Subcutaneous preadipocyte (primary cell): ENCODE results near the gene TMEM62. TPM values are rescaled to one million over a fixed set of nuclear protein-coding genes. Genes with fewer than 3 reads are reported as not detected.

ENCODE experiments used
- small RNA-seq: library from RNA; depleted of rRNA; stranded (forward); fragments of <200 nt; gene quantifications from one replicate; pipeline ENCODE3, GENCODE V24; 2012
- total RNA-seq: library from RNA; depleted of rRNA; stranded (reverse); fragments of >200 nt; gene quantifications from 2 replicates; pipeline ENCODE4 v1.2.3, GENCODE V29; 2012

The TMEM62 gene
- 11.0 and 17.6 TPM in 2 replicates for total RNA-seq

GRCh38 chr15:43133430-43134156 lies at the start of gene TMEM62:
Gene TMEM62, plus strand, starts transcription at chr15:43133586. Its CDS starts 217 bp downstream, at chr15:43133803.

DNA sequence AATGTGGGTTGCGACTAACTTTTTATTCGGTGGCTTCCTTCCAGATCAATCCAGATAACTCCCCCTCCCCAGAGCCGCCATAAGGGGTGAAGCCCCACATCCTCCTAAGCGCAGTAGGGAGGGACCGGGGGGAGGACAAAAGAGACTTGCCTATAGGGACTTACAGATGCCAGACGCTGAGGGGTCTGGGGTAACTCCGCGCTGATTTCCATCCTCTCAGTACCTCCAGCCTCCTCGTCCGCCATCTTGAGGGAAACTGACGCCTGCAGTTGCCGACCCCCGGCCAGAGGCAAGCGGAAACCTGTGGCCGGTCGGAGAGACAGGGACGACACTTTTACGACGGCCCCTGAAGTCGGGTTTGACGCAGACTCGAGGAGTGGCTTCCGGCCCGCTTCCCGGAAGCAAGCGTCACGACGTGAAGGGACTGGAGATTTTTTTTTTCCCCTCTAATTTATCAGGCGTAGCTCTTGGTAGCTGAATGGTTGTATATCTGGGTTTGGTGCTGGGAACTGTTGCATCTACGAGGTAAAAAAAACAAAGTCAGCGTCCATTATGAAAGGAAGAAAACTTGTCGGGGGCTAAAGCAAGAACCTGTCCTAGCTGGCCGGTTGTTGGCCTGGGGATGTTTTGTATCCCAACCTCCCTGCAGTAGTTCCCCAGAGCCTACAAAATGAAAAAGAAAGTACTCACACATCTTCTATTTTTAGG lies 27.5 kb upstream of the TMEM62 start, which contains the start of gene UBR1:
Gene UBR1, minus strand, starts transcription at position 261 of the 708 bp plus-strand sequence. Its CDS starts 16 bp downstream, at position 245.

DNA sequence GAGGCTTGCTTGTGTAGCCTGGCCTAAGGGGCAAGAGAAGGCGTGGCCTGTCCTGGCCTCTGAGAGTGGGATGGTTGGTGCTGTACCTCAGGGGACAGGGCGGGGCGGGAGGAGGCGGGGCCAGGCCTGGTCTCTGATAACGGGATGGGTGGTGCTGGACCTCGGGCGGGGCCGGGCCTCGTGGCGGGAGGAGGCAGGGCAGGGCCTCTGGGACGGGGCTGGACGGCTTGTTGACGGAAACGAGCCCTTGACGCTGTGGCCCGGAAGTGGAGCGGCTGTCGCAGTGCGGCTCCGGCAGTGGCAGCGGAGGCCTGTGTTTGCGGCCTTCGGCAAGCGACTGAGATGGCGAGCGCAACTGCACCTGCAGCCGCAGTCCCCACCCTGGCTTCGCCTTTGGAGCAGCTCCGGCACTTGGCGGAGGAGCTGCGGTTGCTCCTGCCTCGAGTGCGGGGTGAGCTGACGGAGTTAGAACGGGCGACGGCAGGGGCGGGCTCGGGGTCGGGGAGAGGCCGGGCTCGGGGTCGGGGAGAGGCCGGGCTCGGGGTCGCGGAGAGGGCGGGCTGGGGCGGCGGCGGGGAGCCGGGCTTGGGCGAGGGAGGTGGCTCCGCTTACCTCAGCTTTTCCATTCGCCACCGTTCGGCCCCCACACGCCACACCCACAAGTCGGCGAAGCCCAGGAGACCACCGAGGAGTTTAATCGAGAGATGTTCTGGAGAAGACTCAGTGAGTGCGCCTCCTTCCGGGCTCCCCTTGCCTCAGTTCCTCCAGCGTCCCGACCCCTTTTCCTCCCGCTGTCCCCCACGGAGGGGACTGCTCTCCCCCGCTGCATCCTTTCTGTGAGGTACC lies 52.0 kb downstream of the TMEM62 start, which contains the start of gene CCNDBP1:
Gene CCNDBP1, plus strand, starts transcription at position 247 of the 846 bp plus-strand sequence. Its CDS starts 96 bp downstream, at position 343.

DNA sequence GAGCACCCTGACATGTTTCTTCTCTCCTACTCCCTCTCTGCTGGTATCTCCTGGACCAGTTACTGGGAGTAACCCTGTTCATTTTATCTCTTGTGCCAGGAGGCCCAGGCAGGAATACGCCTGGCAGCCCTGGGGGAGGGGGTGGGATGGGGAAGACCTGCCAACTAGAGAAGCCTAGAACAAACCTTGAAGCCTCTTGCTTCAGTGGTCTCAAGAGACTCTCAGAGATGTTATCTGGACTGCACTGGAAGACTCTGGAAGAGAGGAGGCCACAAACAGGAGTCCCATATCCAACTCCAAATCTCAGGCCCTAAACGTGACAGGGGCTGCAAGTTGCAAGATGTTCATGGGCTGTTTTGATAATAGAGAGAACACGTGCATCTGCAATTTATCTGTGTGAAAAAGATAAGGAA lies 87.6 kb downstream of the TMEM62 start, which contains the start of gene EPB42:
Gene EPB42, minus strand, starts transcription at position 28 of the 413 bp plus-strand sequence. CDS start 193 bp downstream, outside the sequence.

Small RNA genes within 50 kb of the gene (small RNA-seq; reads per million reads assigned to genes)
- gene AC068724.2 = not detected

Other genes starting within 250 kb of the TMEM62 start
- 4.4 and 7.2 TPM in 2 replicates for gene TTBK2, start 212.8 kb upstream of the TMEM62 start, total RNA-seq
- gene UBR1, start 27.5 kb upstream of the TMEM62 start, total RNA-seq = 24.3 and 40.5 TPM in 2 replicates
- gene CCNDBP1, start 51.8 kb downstream of the TMEM62 start, total RNA-seq = 60.0 and 61.0 TPM in 2 replicates
- not detected in 2 replicates for gene EPB42, start 87.4 kb downstream of the TMEM62 start, total RNA-seq
- not detected in 2 replicates for gene TGM5, start 133.3 kb downstream of the TMEM62 start, total RNA-seq
- not detected in 2 replicates for gene TGM7, start 168.7 kb downstream of the TMEM62 start, total RNA-seq
- 5.9 and 10.2 TPM in 2 replicates for gene LCMT2, start 197.0 kb downstream of the TMEM62 start, total RNA-seq
- 15.1 and 25.6 TPM in 2 replicates for gene ZSCAN29, start 237.5 kb downstream of the TMEM62 start, total RNA-seq
- gene TUBGCP4, start 237.5 kb downstream of the TMEM62 start, total RNA-seq = 9.6 and 17.6 TPM in 2 replicates